Measurements from ENCODE around the gene LGALS3BP. TPM values are rescaled to one million over a fixed set of nuclear protein-coding genes. Genes with fewer than 3 reads are reported as not detected.
"Not testable (repeated sequence)": the region's sequence is repeated elsewhere in the genome, so short reads cannot be mapped to it uniquely, and the experiment has no call there.

Gene LGALS3BP
- total RNA-seq, 1 donor from 2014 or later: 373 TPM

- no peak overlapping the region for H3K4me3 Mint-ChIP-seq
- no peaks in the 10 kb centered on the region for H3K9me3 Mint-ChIP-seq
- peaks cover 15% of the 10 kb centered on the region for H3K36me3 Mint-ChIP-seq
- no peak for DNase-seq (ENCODE audit: low spot score in 2 of 2, unreplicated experiment in 2 of 2)
- no peak for TF ChIP-seq CTCF (IDR thresholded peaks at IDR 0.05; ENCODE audit: unreplicated experiment)
- peaks cover 8% of the 10 kb centered on the region for H3K4me1 Mint-ChIP-seq
- H3K27me3 Mint-ChIP-seq (ENCODE audit: low read depth): no peaks in the 10 kb centered on the region
- H3K27ac Mint-ChIP-seq: no peak overlapping the region
Measured at GRCh38 chr17:78966910-78967600, 12.7 kb downstream of the LGALS3BP start.

GRCh38 chr17:78966123-78966813, 13.5 kb downstream of the LGALS3BP start:
- H3K36me3 Mint-ChIP-seq: peaks cover 14% of the 10 kb centered on the region
- no peaks in the 10 kb centered on the region for H3K27me3 Mint-ChIP-seq (ENCODE audit: low read depth)
- H3K9me3 Mint-ChIP-seq: no peaks in the 10 kb centered on the region
- TF ChIP-seq CTCF (IDR thresholded peaks at IDR 0.05; ENCODE audit: unreplicated experiment): no peak
- DNase-seq (ENCODE audit: low spot score in 2 of 2, unreplicated experiment in 2 of 2): no peak
- H3K4me3 Mint-ChIP-seq: no peak overlapping the region
- H3K4me1 Mint-ChIP-seq: peaks cover 4% of the 10 kb centered on the region
- no peak overlapping the region for H3K27ac Mint-ChIP-seq

GRCh38 chr17:78965491-78965924, 14.2 kb downstream of the LGALS3BP start:
- no peak overlapping the region for H3K4me3 Mint-ChIP-seq
- DNase-seq (ENCODE audit: low spot score in 2 of 2, unreplicated experiment in 2 of 2): no peak
- no peaks in the 10 kb centered on the region for H3K27me3 Mint-ChIP-seq (ENCODE audit: low read depth)
- H3K36me3 Mint-ChIP-seq: peaks cover 10% of the 10 kb centered on the region
- no peak overlapping the region for H3K27ac Mint-ChIP-seq
- H3K4me1 Mint-ChIP-seq: no peaks in the 10 kb centered on the region
- no peaks in the 10 kb centered on the region for H3K9me3 Mint-ChIP-seq
- TF ChIP-seq CTCF (IDR thresholded peaks at IDR 0.05; ENCODE audit: unreplicated experiment): no peak

- Mint-ChIP-seq H3K4me1 (no peaks in the 10 kb centered on the region), H3K9me3 (no peaks in the 10 kb centered on the region), H3K36me3 (peaks cover 10% of the 10 kb centered on the region), H3K27me3 (ENCODE audit: low read depth) (no peaks in the 10 kb centered on the region), H3K27ac (no peak overlapping the region), H3K4me3 (no peak overlapping the region)
- TF ChIP-seq CTCF (IDR thresholded peaks at IDR 0.05; ENCODE audit: unreplicated experiment): no peak
- DNase-seq (ENCODE audit: low spot score in 2 of 2, unreplicated experiment in 2 of 2): no peak
Measured at GRCh38 chr17:78963378-78963777, 16.3 kb downstream of the LGALS3BP start.

GRCh38 chr17:78962984-78963348, 16.8 kb downstream of the LGALS3BP start:
- H3K4me1 Mint-ChIP-seq; H3K27me3 Mint-ChIP-seq (ENCODE audit: low read depth); H3K36me3 Mint-ChIP-seq; H3K4me3 Mint-ChIP-seq; H3K9me3 Mint-ChIP-seq; DNase-seq (ENCODE audit: low spot score in 2 of 2, unreplicated experiment in 2 of 2); H3K27ac Mint-ChIP-seq: not testable (repeated sequence)

GRCh38 chr17:78962345-78962983, 17.3 kb downstream of the LGALS3BP start:
- no peak for TF ChIP-seq CTCF (IDR thresholded peaks at IDR 0.05; ENCODE audit: unreplicated experiment)
- no peak for DNase-seq (ENCODE audit: low spot score in 2 of 2, unreplicated experiment in 2 of 2)
- no peak overlapping the region for H3K27ac Mint-ChIP-seq
- H3K9me3 Mint-ChIP-seq: no peaks in the 10 kb centered on the region
- H3K4me3 Mint-ChIP-seq: no peak overlapping the region
- H3K4me1 Mint-ChIP-seq: no peaks in the 10 kb centered on the region
- peaks cover 10% of the 10 kb centered on the region for H3K36me3 Mint-ChIP-seq
- H3K27me3 Mint-ChIP-seq (ENCODE audit: low read depth): no peaks in the 10 kb centered on the region
